ENCODE data around the gene TMIGD3. TPM values are rescaled to one million over a fixed set of nuclear protein-coding genes. Genes with fewer than 3 reads are reported as not detected.

TMIGD3 gene
- total RNA-seq, 1 donor from 2014 or later: not detected

DNA sequence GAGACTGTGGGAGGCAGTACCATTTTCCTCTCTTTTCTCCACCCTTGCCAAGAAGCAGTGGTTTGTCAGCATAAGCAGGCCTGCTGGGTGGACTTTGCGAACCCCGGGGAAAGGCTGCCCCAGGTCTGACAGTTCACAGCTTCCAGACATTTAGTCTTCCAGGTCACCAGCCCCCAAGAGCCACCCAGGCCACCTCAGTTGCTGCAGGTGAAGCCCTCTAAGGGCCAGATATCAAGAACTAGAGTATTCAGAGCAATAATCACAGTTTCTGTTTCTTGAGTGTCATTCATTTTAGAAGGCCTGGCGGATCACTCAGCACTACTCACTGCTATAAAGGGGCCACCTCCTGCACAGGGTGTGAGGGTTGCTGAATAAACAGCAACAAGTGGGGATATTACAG, 9.5 kb upstream of the TMIGD3 start:
- Mint-ChIP-seq H3K9me3 (no peaks in the 10 kb centered on the region), H3K27ac (ENCODE audit: unreplicated experiment) (peak overlapping the region; percentile 17), H3K27me3 (ENCODE audit: low read depth) (no peaks in the 10 kb centered on the region), H3K36me3 (ENCODE audit: low read depth) (no peaks in the 10 kb centered on the region), H3K4me1 (peaks cover 20% of the 10 kb centered on the region), H3K4me3 (no peak overlapping the region)
- TF ChIP-seq, protein P1, sequence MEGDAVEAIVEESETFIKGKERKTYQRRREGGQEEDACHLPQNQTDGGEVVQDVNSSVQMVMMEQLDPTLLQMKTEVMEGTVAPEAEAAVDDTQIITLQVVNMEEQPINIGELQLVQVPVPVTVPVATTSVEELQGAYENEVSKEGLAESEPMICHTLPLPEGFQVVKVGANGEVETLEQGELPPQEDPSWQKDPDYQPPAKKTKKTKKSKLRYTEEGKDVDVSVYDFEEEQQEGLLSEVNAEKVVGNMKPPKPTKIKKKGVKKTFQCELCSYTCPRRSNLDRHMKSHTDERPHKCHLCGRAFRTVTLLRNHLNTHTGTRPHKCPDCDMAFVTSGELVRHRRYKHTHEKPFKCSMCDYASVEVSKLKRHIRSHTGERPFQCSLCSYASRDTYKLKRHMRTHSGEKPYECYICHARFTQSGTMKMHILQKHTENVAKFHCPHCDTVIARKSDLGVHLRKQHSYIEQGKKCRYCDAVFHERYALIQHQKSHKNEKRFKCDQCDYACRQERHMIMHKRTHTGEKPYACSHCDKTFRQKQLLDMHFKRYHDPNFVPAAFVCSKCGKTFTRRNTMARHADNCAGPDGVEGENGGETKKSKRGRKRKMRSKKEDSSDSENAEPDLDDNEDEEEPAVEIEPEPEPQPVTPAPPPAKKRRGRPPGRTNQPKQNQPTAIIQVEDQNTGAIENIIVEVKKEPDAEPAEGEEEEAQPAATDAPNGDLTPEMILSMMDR (conservative IDR thresholded peaks at IDR 0.05): no peak
- DNase-seq (ENCODE audit: low read depth, low spot score): no peak

- Mint-ChIP-seq H3K4me3 (no peak overlapping the region), H3K4me1 (peaks cover 25% of the 10 kb centered on the region), H3K9me3 (no peaks in the 10 kb centered on the region), H3K36me3 (ENCODE audit: low read depth) (no peaks in the 10 kb centered on the region), H3K27me3 (ENCODE audit: low read depth) (no peaks in the 10 kb centered on the region), H3K27ac (ENCODE audit: unreplicated experiment) (no peak overlapping the region)
- TF ChIP-seq, protein P1 (conservative IDR thresholded peaks at IDR 0.05): no peak
- no peak for DNase-seq (ENCODE audit: low read depth, low spot score)
These were observed 8.9 kb upstream of the TMIGD3 start for GRCh38 chr1:111512132-111512889.

GRCh38 chr1:111511370-111511769, 7.9 kb upstream of the TMIGD3 start:
- Mint-ChIP-seq H3K27me3 (ENCODE audit: low read depth) (no peaks in the 10 kb centered on the region), H3K36me3 (ENCODE audit: low read depth) (no peaks in the 10 kb centered on the region), H3K27ac (ENCODE audit: unreplicated experiment) (no peak overlapping the region), H3K4me3 (no peak overlapping the region), H3K4me1 (peaks cover 25% of the 10 kb centered on the region), H3K9me3 (no peaks in the 10 kb centered on the region)
- TF ChIP-seq, protein P1 (conservative IDR thresholded peaks at IDR 0.05): no peak
- no peak for DNase-seq (ENCODE audit: low read depth, low spot score)

GRCh38 chr1:111509997-111510375, 6.6 kb upstream of the TMIGD3 start:
- Mint-ChIP-seq H3K27me3 (ENCODE audit: low read depth) (no peaks in the 10 kb centered on the region), H3K27ac (ENCODE audit: unreplicated experiment) (no peak overlapping the region), H3K9me3 (no peaks in the 10 kb centered on the region), H3K36me3 (ENCODE audit: low read depth) (no peaks in the 10 kb centered on the region), H3K4me3 (no peak overlapping the region), H3K4me1 (peaks cover 25% of the 10 kb centered on the region)
- TF ChIP-seq, protein P1 (conservative IDR thresholded peaks at IDR 0.05): no peak
- no peak for DNase-seq (ENCODE audit: low read depth, low spot score)

DNA sequence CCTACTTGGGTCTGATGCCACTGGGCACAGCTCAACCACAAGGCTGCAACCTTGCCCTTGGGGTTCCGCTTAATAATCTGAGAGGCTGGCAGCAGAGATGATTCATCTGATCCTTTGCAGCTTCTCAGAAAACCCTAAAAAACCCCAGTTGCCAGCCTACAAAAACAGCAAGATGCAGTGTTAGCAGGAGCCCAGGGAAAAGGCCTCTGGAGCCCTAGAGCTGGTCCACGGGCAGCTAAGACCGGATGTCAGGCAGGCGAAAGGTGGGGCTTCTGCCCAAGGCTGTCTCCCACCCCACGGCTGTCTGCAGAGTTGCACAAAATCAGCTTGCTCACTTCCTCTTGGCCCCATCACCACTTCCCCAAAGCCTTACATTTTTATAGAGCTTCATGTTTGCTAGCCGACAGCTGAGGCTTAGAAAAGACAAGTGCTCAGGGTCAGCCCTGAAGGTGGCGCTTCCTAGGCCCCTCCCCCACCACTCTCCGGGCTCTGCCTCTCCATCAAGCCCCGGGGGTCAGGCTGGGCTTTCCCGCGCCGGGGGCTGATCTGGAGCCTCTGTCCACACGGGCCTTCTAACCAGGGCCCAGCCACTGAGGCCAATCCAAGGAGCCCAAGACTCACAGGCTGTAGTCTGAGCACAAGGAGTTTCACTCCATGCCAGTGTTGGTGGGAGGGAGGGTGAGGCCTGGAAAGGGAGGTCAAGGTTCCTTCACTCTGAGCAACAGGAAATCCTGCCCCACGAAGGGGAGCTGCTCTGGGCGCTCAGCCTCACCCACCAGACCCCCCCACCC, 4.2 kb upstream of the TMIGD3 start:
- H3K9me3 Mint-ChIP-seq: no peaks in the 10 kb centered on the region
- TF ChIP-seq, protein P1 (conservative IDR thresholded peaks at IDR 0.05): no peak
- peak overlapping the region; percentile 95 for H3K27ac Mint-ChIP-seq (ENCODE audit: unreplicated experiment)
- peak overlapping the region; percentile 45 for H3K4me3 Mint-ChIP-seq
- no peaks in the 10 kb centered on the region for H3K36me3 Mint-ChIP-seq (ENCODE audit: low read depth)
- peak; percentile 75 for DNase-seq (ENCODE audit: low read depth, low spot score)
- peaks cover 11% of the 10 kb centered on the region for H3K4me1 Mint-ChIP-seq
- H3K27me3 Mint-ChIP-seq (ENCODE audit: low read depth): no peaks in the 10 kb centered on the region
